Astrocyte (in vitro differentiated cells and primary cell): Measurements from ENCODE around the gene PPBP.

Source experiments
- CTCF ChIP-seq: IDR thresholded peaks from 2 replicates; pipeline ENCODE4 v1.5.1; 2011; ENCODE audit warnings: low read depth, mild to moderate bottlenecking, inconsistent platforms, low read length, moderate library complexity; ENCODE audit not compliant: insufficient read depth
- EZH2 ChIP-seq: IDR thresholded peaks from 2 replicates; pipeline ENCODE4 v1.6.1; 2012; ENCODE audit warnings: mild to moderate bottlenecking, low read length, inconsistent platforms; ENCODE audit not compliant: insufficient read depth

- TF ChIP-seq EZH2 (no peak), CTCF (no peak)
Observed at GRCh38 chr4:73984736-73985527, 3.1 kb downstream of the PPBP start.
